ENCODE results near the gene BAZ1A. TPM values are rescaled to one million over a fixed set of nuclear protein-coding genes. Genes with fewer than 3 reads are reported as not detected.

The BAZ1A gene, protein sequence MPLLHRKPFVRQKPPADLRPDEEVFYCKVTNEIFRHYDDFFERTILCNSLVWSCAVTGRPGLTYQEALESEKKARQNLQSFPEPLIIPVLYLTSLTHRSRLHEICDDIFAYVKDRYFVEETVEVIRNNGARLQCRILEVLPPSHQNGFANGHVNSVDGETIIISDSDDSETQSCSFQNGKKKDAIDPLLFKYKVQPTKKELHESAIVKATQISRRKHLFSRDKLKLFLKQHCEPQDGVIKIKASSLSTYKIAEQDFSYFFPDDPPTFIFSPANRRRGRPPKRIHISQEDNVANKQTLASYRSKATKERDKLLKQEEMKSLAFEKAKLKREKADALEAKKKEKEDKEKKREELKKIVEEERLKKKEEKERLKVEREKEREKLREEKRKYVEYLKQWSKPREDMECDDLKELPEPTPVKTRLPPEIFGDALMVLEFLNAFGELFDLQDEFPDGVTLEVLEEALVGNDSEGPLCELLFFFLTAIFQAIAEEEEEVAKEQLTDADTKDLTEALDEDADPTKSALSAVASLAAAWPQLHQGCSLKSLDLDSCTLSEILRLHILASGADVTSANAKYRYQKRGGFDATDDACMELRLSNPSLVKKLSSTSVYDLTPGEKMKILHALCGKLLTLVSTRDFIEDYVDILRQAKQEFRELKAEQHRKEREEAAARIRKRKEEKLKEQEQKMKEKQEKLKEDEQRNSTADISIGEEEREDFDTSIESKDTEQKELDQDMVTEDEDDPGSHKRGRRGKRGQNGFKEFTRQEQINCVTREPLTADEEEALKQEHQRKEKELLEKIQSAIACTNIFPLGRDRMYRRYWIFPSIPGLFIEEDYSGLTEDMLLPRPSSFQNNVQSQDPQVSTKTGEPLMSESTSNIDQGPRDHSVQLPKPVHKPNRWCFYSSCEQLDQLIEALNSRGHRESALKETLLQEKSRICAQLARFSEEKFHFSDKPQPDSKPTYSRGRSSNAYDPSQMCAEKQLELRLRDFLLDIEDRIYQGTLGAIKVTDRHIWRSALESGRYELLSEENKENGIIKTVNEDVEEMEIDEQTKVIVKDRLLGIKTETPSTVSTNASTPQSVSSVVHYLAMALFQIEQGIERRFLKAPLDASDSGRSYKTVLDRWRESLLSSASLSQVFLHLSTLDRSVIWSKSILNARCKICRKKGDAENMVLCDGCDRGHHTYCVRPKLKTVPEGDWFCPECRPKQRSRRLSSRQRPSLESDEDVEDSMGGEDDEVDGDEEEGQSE (N-terminal part only)
- 31.2 and 32.1 TPM in 2 replicates for total RNA-seq

DNA sequence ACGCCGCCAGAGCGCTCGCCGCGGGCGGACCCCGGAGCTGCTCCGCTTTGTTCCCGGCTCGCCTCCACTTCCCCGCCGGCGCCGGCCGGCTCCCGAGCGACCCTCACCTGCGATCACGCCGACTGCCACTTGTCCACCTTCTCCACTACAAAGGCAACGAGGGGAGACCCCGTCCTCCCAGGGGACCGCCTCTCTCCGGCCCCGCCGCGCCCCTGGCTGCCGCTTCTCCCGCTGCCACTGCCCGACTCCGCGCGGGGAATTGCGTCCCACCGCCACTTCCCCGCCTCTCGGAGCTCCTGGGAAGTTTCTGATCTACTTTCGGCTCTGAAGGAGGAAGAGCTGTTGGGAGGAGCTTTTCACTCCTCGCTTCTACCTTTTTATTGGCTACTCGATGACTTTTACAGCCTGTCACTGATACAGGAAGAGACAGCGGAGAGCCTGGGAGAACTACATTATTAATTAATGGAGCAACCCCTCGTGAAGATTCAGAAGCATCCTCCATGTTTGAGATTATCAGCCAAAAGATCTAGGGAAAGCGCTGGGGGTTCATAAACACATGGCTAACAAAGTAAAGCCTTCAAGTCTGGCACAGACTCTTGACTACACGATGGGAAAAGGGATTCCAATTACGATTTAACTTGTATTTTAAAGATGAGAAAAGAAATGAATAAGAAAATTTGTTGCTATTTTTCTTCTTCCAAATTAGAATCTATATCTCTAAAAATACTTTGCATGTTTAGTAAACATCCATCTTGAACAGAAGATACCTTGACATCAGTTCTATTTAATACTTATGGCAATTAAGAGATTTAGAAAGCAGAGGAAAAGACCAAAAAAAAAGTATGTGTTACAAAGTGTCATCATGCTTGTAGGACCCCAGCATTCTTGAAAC is at the start of gene BAZ1A:
Gene BAZ1A (minus strand): TSS at position 330 of the 892 bp plus-strand sequence. CDS start 756 bp downstream, outside the sequence.

DNA sequence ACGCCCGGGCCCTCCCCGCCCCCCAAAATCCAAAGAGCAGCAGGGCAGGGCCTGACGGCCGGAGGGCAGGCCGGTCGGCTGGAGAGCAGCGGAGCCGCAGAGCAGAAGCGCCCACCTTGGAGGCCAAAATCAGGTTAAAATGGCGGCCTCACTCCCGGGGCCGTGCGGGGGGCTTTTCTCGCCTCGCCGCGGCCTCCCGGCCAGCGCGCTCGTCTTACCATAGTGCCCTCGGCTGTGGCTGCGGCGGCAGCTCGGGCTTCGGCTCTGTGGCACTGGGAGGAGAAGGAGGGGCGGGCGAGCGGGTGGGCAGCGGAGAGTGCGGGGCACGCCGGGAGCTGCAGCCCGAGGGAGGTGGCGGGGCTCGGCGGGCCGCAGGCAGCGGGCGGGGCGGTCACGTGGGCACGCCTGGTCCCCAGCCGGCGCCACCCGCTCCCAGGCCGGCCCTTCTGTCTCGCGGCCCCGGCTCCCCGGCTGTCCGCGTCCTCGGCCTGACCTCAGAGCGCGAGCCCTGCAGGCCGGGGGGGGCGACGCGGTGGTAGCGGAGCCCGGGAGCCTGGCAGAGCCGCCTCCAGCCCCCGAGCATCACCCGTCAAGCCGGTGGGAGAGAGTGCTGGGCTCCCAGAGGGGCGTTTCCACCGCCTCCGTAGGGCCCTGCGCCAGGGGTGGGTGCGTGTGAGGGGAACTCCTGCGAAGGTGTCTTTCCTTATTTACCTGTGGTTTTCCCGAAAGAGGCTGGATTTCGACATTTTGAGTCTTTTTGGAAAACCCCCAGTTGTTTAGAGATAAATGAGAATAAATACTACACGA is 160.6 kb downstream of the BAZ1A start, which contains the start of gene CFL2:
Gene CFL2 (minus strand): TSS at position 274 of the 807 bp plus-strand sequence. CDS start 53 bp downstream, at position 221.

Small RNA genes lying within 50 kb of the gene (small RNA-seq; reads per million reads assigned to genes)
- gene AL121603.1 (not detected), gene RNU7-41P (not detected)

Other genes starting within 250 kb of the BAZ1A start
- gene SNX6, start 245.2 kb downstream of the BAZ1A start, total RNA-seq = 202 and 250 TPM in 2 replicates
- gene CFL2, start 160.8 kb downstream of the BAZ1A start, total RNA-seq = 126 and 166 TPM in 2 replicates
- gene SRP54, start 107.6 kb upstream of the BAZ1A start, total RNA-seq = 89.1 and 94.7 TPM in 2 replicates
- gene FAM177A1, start 170.9 kb upstream of the BAZ1A start, total RNA-seq = 41.1 and 41.3 TPM in 2 replicates
- 56.9 and 59.3 TPM in 2 replicates for gene PPP2R3C, start 246.6 kb upstream of the BAZ1A start, total RNA-seq
- 40.2 and 44.6 TPM in 2 replicates for gene PRORP, start 247.2 kb upstream of the BAZ1A start, total RNA-seq

All from articular chondrocyte of knee joint (primary cell).